ENCODE data around the gene PRKCE. TPM values are rescaled to one million over a fixed set of nuclear protein-coding genes. Genes with fewer than 3 reads are reported as not detected.

The PRKCE gene
- total RNA-seq, 1 experiment from 2014 or later: 1.3 TPM

- no peaks in the 10 kb centered on the region for H3K79me2 ChIP-seq (ENCODE audit: insufficient read depth, low read length)
- no peak overlapping the region for H3K18ac ChIP-seq (ENCODE audit: insufficient read length, low read depth, low read length)
- H2AFZ ChIP-seq (ENCODE audit: low read length): no peak overlapping the region
- no peak overlapping the region for H3T11ph ChIP-seq (ENCODE audit: low read length)
- no peaks in the 10 kb centered on the region for H3K79me1 ChIP-seq (ENCODE audit: insufficient read depth, low read depth, low read length, poor library complexity, severe bottlenecking)
- H3K23ac ChIP-seq (ENCODE audit: insufficient read length, low read depth, low read length): no peak overlapping the region
- H3K4me1 ChIP-seq (ENCODE audit: insufficient read depth, low read length): no peaks in the 10 kb centered on the region
- H2AK5ac ChIP-seq (ENCODE audit: insufficient read length, low read length): no peak overlapping the region
- H3K4ac ChIP-seq (ENCODE audit: low read depth, low read length): no peak overlapping the region
- no peak for DNase-seq
- H2BK5ac ChIP-seq (ENCODE audit: insufficient read length, low read length): no peak overlapping the region
- no peak overlapping the region for H3K9ac ChIP-seq (ENCODE audit: extremely low read depth, insufficient read length, low read length)
- no peaks in the 10 kb centered on the region for H3K36me3 Mint-ChIP-seq (ENCODE audit: insufficient read depth in 1 of 3, low read depth in 3 of 3)
- no peak overlapping the region for H3K14ac ChIP-seq (ENCODE audit: insufficient read depth, low read length)
- no peak overlapping the region for H2BK15ac ChIP-seq (ENCODE audit: low read depth, low read length)
- no peaks in the 10 kb centered on the region; a peak in 1 of 5 replicates for H3K9me3 Mint-ChIP-seq
- H3K27ac ChIP-seq (ENCODE audit: insufficient read length, low read depth, low read length): no peak overlapping the region
- peaks cover 9 to 10% of the 10 kb centered on the region in 2 experiments for H3K4me1 Mint-ChIP-seq
- H3K4me2 ChIP-seq (ENCODE audit: insufficient read depth, insufficient read length, low read length): no peak overlapping the region
- no peaks in the 10 kb centered on the region for H3K27me3 ChIP-seq (ENCODE audit: insufficient read depth, low read length)
- H3K27me3 Mint-ChIP-seq (ENCODE audit: low read depth): peaks cover 3% of the 10 kb centered on the region; the same call in 1 of the 2 replicates
- H4K5ac ChIP-seq (ENCODE audit: insufficient read length, low read depth, low read length): no peak overlapping the region
- no peaks in the 10 kb centered on the region for H4K20me1 ChIP-seq (ENCODE audit: control insufficient read depth, insufficient read depth, insufficient read length)
- H4K8ac ChIP-seq (replicated peaks; ENCODE audit: insufficient read length, low read depth, low read length): no peak overlapping the region
- H2BK20ac ChIP-seq (ENCODE audit: low read depth, low read length, poor library complexity, severe bottlenecking): no peak overlapping the region
- no peaks in the 10 kb centered on the region for H3K23me2 ChIP-seq (ENCODE audit: insufficient read length, low read depth, low read length, poor library complexity, severe bottlenecking)
- no peak overlapping the region for H3K56ac ChIP-seq (ENCODE audit: insufficient read length, low read depth, low read length)
- H2BK120ac ChIP-seq (ENCODE audit: low read depth, low read length, poor library complexity, severe bottlenecking): no peak overlapping the region
- no peak overlapping the region for H3K4me3 Mint-ChIP-seq
- no peak overlapping the region for H2BK12ac ChIP-seq (ENCODE audit: insufficient read length, low read depth, low read length)
- H3K27ac Mint-ChIP-seq: peak overlapping the region in 1 of 3 experiments; percentile 45; a peak in 1 of 7 replicates
- H4K91ac ChIP-seq (ENCODE audit: insufficient read length, low read depth, low read length): no peak overlapping the region
- no peaks in the 10 kb centered on the region for H3K9me3 ChIP-seq (ENCODE audit: control insufficient read depth, low read depth, low read length)
- no CpG with 5 or more reads among the region's 4 CpGs for WGBS (ENCODE audit: extremely low coverage, insufficient read length, low lambda C conversion rate)
- no peak for TF ChIP-seq CTCF (conservative IDR thresholded peaks at IDR 0.05)
These were observed 217.7 kb downstream of the PRKCE start for GRCh38 chr2:45869165-45869501.
